ENCODE results near the gene UMOD.

DNA sequence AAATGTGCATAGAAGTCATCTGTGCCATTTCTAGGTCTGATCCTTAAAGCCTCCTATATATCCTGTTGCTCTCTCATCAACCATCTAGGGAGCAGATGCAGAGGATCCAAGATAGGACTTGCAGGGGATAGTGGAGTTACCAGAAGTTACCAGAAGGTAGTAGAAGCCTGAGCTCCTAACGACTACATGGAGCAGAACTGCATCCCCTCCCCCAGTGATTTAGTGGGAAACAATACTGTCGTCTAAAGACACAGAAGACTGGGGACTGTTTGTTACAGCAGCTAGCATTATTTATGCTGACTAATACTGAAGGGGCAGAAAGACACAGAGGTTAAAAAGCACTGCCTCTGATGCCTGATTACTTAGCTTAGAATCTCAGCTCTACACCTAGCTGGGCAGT is 41.0 kb downstream of the UMOD start:
- no peak for TF ChIP-seq POLR2A (IDR thresholded peaks at IDR 0.05)
- TF ChIP-seq, protein P1, sequence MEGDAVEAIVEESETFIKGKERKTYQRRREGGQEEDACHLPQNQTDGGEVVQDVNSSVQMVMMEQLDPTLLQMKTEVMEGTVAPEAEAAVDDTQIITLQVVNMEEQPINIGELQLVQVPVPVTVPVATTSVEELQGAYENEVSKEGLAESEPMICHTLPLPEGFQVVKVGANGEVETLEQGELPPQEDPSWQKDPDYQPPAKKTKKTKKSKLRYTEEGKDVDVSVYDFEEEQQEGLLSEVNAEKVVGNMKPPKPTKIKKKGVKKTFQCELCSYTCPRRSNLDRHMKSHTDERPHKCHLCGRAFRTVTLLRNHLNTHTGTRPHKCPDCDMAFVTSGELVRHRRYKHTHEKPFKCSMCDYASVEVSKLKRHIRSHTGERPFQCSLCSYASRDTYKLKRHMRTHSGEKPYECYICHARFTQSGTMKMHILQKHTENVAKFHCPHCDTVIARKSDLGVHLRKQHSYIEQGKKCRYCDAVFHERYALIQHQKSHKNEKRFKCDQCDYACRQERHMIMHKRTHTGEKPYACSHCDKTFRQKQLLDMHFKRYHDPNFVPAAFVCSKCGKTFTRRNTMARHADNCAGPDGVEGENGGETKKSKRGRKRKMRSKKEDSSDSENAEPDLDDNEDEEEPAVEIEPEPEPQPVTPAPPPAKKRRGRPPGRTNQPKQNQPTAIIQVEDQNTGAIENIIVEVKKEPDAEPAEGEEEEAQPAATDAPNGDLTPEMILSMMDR (IDR thresholded peaks at IDR 0.05) = no peak
